OCI-LY7 (cell line): ENCODE data around the gene EIF3L. TPM values are rescaled to one million over a fixed set of nuclear protein-coding genes. Genes with fewer than 3 reads are reported as not detected.

Source experiments
- BruUV-seq: library from RNA; stranded (reverse); fragments of 400-500 nt; replicated peaks from 2 replicates; lab custom pipeline; 2021; lab: Mats Ljungman, UMichigan
- CTCF ChIA-PET: fragments of 300-600 bp; sonication (Branson Sonifier 250); formaldehyde crosslinking; loops from one replicate; lab custom pipeline; 2022; ENCODE audit warnings: antibody characterized with exemption; ENCODE audit not compliant: unreplicated experiment; lab: Charles Lee
- POLR2A ChIA-PET: fragments of 300-600 bp; sonication (Branson Sonifier 250); formaldehyde crosslinking; loops from one replicate; lab custom pipeline; 2022; ENCODE audit warnings: antibody characterized with exemption; lab: Charles Lee
- DNase-seq: peaks from one replicate; pipeline ENCODE4 v3.0.0-alpha.2; 2015; ENCODE audit warnings: low spot score
- H2AFZ ChIP-seq: fragments of 200-600 bp; sonication (generic), shearing (Covaris generic); 2 replicates; pipeline ENCODE4 v1.6.1; 2014; ENCODE audit warnings: mild to moderate bottlenecking, antibody characterized with exemption, low read length, moderate library complexity
- H3K27ac ChIP-seq: fragments of 200-600 bp; sonication (generic); 2 replicates; pipeline ENCODE4 v1.5.1; 2014; ENCODE audit warnings: mixed run types, low read depth, mild to moderate bottlenecking, moderate library complexity, low read length, inconsistent platforms; ENCODE audit not compliant: poor library complexity, severe bottlenecking
- H3K36me3 ChIP-seq: fragments of 200-600 bp; sonication (generic); 2 replicates; pipeline ENCODE4 v1.6.1; 2014; ENCODE audit warnings: mild to moderate bottlenecking, antibody characterized with exemption, low read length, moderate library complexity, mixed read lengths; ENCODE audit not compliant: insufficient read depth
- H3K4me1 ChIP-seq: fragments of 200-600 bp; sonication (generic); 2 replicates; pipeline ENCODE4 v1.5.1; 2014; ENCODE audit warnings: mild to moderate bottlenecking, low read length; ENCODE audit not compliant: insufficient read depth, poor library complexity, severe bottlenecking
- H3K4me2 ChIP-seq: fragments of 200-600 bp; sonication (generic); 2 replicates; pipeline ENCODE4 v1.6.1; 2014; ENCODE audit warnings: mild to moderate bottlenecking, low read length
- H3K4me3 ChIP-seq: fragments of 200-600 bp; sonication (generic); 2 replicates; pipeline ENCODE4 v1.5.1; 2014; ENCODE audit warnings: mild to moderate bottlenecking, low read depth, low read length; ENCODE audit not compliant: poor library complexity, severe bottlenecking
- H3K79me2 ChIP-seq: fragments of 200-600 bp; sonication (generic); 2 replicates; pipeline ENCODE4 v1.6.1; 2016; ENCODE audit warnings: low read depth, mild to moderate bottlenecking, low read length, moderate library complexity, mixed read lengths; ENCODE audit not compliant: insufficient read depth
- H3K9me2 ChIP-seq: fragments of 200-600 bp; sonication (generic); 2 replicates; pipeline ENCODE4 v1.6.1; 2016; ENCODE audit warnings: mild to moderate bottlenecking, low read length, mixed read lengths; ENCODE audit not compliant: insufficient read depth
- H3K9me3 ChIP-seq: fragments of 200-600 bp; sonication (generic); 2 replicates; pipeline ENCODE4 v1.6.1; 2014; ENCODE audit warnings: mild to moderate bottlenecking, mixed run types, low read length, mixed read lengths
- H4K20me1 ChIP-seq: fragments of 200-600 bp; sonication (generic); 2 replicates; pipeline ENCODE4 v1.6.1; 2014; ENCODE audit warnings: mild to moderate bottlenecking, antibody characterized with exemption, low read length, moderate library complexity, mixed read lengths; ENCODE audit not compliant: insufficient read depth
- CTCF ChIP-seq: fragments of 200-600 bp; sonication (generic); conservative IDR thresholded peaks from 2 replicates; pipeline ENCODE4 v1.5.1; 2014; ENCODE audit warnings: mild to moderate bottlenecking, antibody characterized with exemption, low read length, moderate library complexity, mixed read lengths
- EZH2phosphoT487 ChIP-seq: fragments of 200-600 bp; sonication (generic); IDR thresholded peaks from 2 replicates; pipeline ENCODE4 v1.6.1; 2018; ENCODE audit warnings: low read depth, borderline replicate concordance, mild to moderate bottlenecking, mixed run types, antibody characterized with exemption, low read length, moderate library complexity, mixed read lengths
- intact Hi-C: fragments of 100-400 bp; cut with micrococcal nuclease; formaldehyde crosslinking; loops from one replicate; pipeline ENCODE4 v1.10.0; 2022; ENCODE audit not compliant: unreplicated experiment
- total RNA-seq, 2 experiments: library from RNA; depleted of rRNA in 1 of 2; stranded (reverse); fragments of >200 nt in 1 of 2; shearing (Covaris generic) in 1 of 2; gene quantifications; 2 replicates each; pipeline ENCODE4 v1.2.3, GENCODE V29; 2014 to 2022

The EIF3L gene
- total RNA-seq, 2 experiments from 2014 or later, result 503 to 596 TPM

- Histone ChIP-seq H3K36me3 (peaks cover 95% of the 10 kb centered on the region), H3K9me3 (no peaks in the 10 kb centered on the region), H3K27ac (no peak overlapping the region), H3K4me1 (no peaks in the 10 kb centered on the region), H3K4me2 (no peak overlapping the region), H4K20me1 (no peaks in the 10 kb centered on the region), H3K9me2 (no peaks in the 10 kb centered on the region), H2AFZ (no peak overlapping the region), H3K79me2 (peaks cover 3% of the 10 kb centered on the region; the same call in 1 of the 2 replicates), H3K4me3 (no peak overlapping the region)
- intact Hi-C loops, result loop anchor here (1.0 kb wide), 1 partner anchor 45 kb away; no protein-coding TSS in a partner anchor
- ChIA-PET CTCF (interaction anchor here (0.6 to 1.0 kb wide), 2 partner anchors 43 to 288 kb away, joined by 3 read pairs; no protein-coding TSS in a partner anchor), POLR2A (interaction anchor here (0.7 to 1.1 kb wide), 4 partner anchors 10 to 1700 kb away, joined by 3 to 4 read pairs (median 3); partner anchors contain the start of gene EIF3L)
- TF ChIP-seq CTCF (no peak), EZH2phosphoT487 (no peak)
- DNase-seq, result no peak
- no TSS peak for BruUV-seq
These were observed 13.5 kb downstream of the EIF3L start for GRCh38 chr22:37862570-37863325.

GRCh38 chr22:37865510-37865909 lies 16.3 kb downstream of the EIF3L start:
- intact Hi-C loops, result no loop called here
- no peaks in the 10 kb centered on the region for H3K9me2 ChIP-seq
- peaks cover 98% of the 10 kb centered on the region for H3K36me3 ChIP-seq
- ChIA-PET POLR2A (interaction anchor here (0.5 to 0.7 kb wide), 2 partner anchors 93 to 316 kb away, joined by 3 to 4 read pairs; no protein-coding TSS in a partner anchor), CTCF (no interaction called here)
- no peaks in the 10 kb centered on the region for H3K4me1 ChIP-seq
- H2AFZ ChIP-seq, result no peak overlapping the region
- H3K27ac ChIP-seq, result no peak overlapping the region
- H4K20me1 ChIP-seq, result no peaks in the 10 kb centered on the region
- H3K4me3 ChIP-seq, result no peak overlapping the region
- no peak overlapping the region for H3K4me2 ChIP-seq
- no peak for TF ChIP-seq EZH2phosphoT487
- TF ChIP-seq CTCF, result no peak
- H3K9me3 ChIP-seq, result no peaks in the 10 kb centered on the region
- H3K79me2 ChIP-seq, result peaks cover 3% of the 10 kb centered on the region; the same call in 1 of the 2 replicates
- DNase-seq, result no peak
- BruUV-seq, result no TSS peak

- Histone ChIP-seq H3K9me2 (no peaks in the 10 kb centered on the region), H3K36me3 (peaks cover 98% of the 10 kb centered on the region), H3K27ac (no peak overlapping the region), H3K4me1 (no peaks in the 10 kb centered on the region), H2AFZ (no peak overlapping the region), H3K4me3 (no peak overlapping the region), H4K20me1 (no peaks in the 10 kb centered on the region), H3K79me2 (no peaks in the 10 kb centered on the region), H3K4me2 (no peak overlapping the region), H3K9me3 (no peaks in the 10 kb centered on the region)
- intact Hi-C loops, result no loop called here
- no peak for DNase-seq
- POLR2A ChIA-PET, result no interaction called here
- no TSS peak for BruUV-seq
- CTCF ChIA-PET, result no interaction called here
- no peak for TF ChIP-seq CTCF
- TF ChIP-seq EZH2phosphoT487, result no peak
These were observed 21.1 kb downstream of the EIF3L start for GRCh38 chr22:37870273-37870672.
